Central memory CD4-positive, alpha-beta T cell (primary cell): ENCODE measurements around the gene SPATS2L.

Source experiments
- DNase-seq: peaks from one replicate; pipeline ENCODE4 v3.0.0; 2022

The SPATS2L gene

GRCh38 chr2:200448455-200448854, 142.0 kb downstream of the SPATS2L start:
- DNase-seq: no peak

- no peak for DNase-seq
Measured at GRCh38 chr2:200449149-200449548, 142.7 kb downstream of the SPATS2L start.

- no peak for DNase-seq
Measured at GRCh38 chr2:200450288-200450687, 143.8 kb downstream of the SPATS2L start.

GRCh38 chr2:200451511-200451910, 145.0 kb downstream of the SPATS2L start:
- no peak for DNase-seq

DNA sequence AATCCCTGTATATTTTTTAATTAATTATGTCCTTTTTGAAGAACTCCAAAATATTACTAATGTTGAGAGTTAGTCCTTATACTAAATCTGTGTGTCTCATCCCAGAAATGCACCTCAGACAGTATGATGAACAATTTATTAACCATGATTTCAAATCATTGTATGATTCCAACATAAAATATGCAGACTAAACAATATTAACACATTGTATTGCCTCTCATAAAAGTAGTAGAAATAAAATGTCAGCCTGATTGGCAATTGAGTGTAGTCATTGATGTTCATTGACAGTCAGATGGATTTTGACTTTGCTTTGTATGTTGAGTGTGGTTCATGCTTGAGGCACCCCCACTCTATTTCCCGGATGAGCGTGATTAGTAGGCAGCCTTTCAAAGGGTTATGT, 145.9 kb downstream of the SPATS2L start:
- DNase-seq: no peak

GRCh38 chr2:200453142-200453852, 146.8 kb downstream of the SPATS2L start:
- DNase-seq: no peak

GRCh38 chr2:200453853-200454534, 147.5 kb downstream of the SPATS2L start:
- DNase-seq: no peak

- DNase-seq: no peak
Measured at GRCh38 chr2:200454927-200455801, 148.7 kb downstream of the SPATS2L start.

DNA sequence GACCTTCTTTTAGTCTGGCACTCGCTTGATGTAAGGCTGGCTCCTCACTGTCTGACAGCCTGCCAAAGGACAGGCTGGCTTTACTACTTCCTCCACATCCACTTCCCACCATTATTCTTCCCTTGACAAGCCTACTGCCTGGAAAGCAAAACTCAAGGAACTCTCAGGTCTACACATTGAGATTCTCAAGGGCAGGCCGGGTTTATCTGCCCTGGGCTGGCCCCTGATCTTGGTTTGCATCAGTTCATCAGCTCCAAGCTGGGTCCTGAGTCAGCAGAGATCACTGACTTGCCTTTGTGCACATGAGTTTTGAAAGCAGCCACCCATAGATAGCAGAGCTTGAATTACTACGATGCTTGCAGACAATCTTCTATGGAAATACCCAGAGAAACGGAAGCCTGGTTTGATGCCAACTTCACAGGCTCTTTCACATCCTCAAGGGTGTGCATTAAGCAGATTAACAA, 149.5 kb downstream of the SPATS2L start:
- DNase-seq: no peak

- no peak for DNase-seq
Measured at GRCh38 chr2:200456567-200456966, 150.1 kb downstream of the SPATS2L start.

DNA sequence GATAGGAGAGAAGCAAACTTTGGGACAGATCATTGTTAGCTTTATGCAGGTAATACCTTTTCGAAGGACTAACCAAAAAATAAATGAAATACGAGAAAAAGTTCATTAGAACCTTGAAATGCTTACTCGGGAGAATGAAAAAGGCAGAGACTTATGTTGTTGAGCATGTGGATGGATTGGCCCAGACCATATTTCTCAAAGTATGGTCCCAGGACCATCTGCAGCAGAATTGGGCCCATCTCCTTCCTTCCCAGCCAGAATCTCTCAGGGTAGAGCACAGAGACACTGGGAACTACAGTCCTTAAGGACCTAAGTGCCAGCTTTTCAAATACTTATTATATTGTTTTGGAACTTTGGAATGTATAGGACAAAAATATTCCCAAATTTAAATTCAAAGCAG, 152.6 kb downstream of the SPATS2L start:
- no peak for DNase-seq

- DNase-seq: no peak
Measured at GRCh38 chr2:200461846-200462710, 155.6 kb downstream of the SPATS2L start.

DNA sequence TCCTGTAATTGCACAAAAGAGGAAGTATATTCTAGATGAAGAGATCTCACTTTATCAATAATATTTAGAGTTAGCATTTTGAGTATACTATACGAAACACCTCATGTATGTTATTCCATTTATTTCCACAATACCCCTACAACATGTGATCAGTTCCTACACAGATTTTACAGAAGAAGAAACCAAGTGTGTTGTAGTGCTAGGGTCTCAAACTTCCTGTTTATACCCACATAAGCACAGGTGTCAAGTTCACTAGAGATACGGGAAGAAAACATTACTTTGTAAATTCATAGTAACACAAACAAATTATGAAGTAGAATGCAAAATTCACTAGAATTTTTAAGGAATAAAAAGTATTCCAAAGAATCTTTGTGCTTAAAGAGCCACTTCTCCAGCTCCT, 157.0 kb downstream of the SPATS2L start:
- DNase-seq: no peak

DNA sequence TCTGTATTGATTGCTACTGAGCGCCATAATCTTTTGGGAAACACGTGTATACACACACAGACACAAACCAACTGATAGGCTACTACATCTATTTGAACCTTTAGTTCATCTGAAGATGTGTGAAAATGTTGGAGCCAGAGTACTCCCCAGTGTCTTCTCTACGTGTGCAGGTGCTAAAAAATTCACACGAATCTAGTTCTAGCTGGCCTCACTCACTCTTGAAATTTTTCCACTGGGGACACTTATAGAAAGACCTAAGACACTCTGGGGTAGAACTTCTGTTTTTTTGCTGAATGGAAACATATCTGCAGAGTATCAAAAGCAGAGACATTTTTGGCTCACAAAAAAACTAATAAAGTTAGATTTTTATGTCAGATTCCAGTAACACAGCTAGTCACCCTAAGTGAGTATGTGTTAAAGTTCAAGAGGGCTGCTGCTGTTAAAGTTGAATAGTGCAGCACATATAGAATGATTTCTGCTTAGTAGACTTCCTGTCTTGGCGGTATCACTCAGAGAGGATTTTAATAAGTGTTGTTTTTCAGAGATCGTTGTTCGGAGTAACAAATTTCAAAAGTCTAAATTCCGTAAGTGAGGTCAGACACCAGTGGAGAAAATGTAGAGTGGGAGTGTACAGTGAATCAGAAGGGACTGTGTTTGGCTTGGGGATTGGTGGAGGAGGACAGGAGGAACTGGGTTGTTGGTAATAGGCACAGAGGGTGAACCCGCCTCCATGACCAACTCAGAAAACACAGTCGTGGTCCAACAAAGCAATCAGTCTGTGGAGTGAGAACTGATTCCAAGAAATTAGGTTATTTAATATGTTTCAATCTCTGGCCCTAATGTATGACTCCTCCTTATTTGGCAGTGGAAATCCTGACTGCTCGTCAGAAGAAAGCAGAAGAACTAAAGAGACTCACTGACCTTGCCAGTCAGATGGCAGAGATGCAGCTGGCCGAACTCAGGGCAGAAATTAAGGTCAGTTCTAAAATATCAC, 160.2 kb downstream of the SPATS2L start:
- peak; percentile 31 for DNase-seq

DNA sequence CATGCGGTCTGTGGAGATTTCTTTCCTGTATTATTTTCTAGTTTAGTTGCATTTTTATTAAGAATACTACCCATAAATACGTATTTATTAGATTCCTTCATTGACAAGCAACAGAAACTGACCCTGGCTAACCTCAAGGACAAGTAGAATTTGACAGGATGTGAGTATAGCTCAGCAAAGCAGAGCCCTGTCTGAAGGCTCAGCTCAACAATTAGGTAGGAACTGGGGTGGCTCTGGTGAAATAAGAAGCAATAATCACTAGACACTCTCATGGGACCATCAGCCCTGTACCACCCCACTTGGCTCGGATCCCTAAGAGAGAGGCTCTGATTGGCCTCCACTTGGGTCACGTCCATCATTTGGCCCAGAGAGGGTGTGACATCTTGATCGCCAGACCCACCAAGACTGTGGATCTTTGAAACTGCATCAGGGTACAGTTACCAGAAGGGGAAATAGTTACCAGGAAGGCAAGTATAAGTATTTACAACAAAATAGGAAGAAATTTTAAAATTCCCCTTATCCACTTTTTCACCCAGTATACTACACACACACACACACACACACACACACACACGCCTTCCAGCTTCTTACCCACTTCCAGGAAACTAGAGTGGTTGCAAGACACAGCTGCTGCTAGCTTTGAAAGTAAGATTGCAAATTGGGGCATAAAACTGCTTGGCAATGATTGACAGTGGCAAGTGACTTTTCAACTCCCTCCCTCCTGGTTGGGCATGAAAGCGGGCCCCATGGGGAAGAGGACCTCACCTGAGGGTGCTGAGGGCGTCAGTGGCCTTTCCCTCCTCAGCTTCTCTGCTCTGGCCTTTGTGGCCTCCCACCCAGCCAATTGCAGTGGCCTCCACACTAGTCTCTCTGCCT, 161.6 kb downstream of the SPATS2L start:
- peak; percentile 40 for DNase-seq

- no peak for DNase-seq
Measured at GRCh38 chr2:200469708-200470211, 163.3 kb downstream of the SPATS2L start.

GRCh38 chr2:200470230-200470629, 163.7 kb downstream of the SPATS2L start:
- no peak for DNase-seq

- DNase-seq: peak; percentile 28
Measured at GRCh38 chr2:200471324-200471848, 164.9 kb downstream of the SPATS2L start.

DNA sequence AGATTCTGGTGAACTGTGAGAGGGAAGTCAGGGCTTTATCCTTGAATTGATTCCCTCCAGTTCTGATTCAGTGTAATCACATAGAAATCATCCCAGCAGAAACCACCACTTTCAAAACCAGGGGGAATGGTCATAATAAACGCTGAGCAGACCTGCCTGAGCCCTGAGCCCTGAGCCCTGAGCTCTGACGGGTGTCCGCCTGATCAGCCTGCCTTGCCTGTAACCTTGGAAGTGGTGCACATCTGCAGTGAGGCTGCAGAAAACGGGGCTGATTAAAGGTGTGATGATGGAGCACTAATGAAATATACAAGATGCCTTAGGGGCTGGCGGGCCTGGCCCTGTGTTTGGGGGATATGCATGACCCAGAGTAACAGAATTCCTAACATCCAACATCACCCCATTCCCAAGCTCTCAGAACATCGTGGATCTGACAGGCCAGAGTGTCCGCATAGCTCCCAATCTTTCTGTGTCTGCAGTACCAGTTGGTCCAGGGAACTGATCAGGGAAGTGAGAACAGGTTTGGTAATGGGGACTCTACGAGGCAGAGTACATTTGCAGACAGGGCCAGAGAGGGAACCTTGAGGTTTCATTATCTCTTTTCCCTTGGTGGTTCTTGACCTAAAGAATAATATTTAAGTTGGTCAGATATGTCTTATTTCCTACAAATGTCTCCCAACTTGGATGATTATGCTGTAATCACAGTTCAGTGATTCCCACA, 165.6 kb downstream of the SPATS2L start:
- no peak for DNase-seq
